Epithelial cell of esophagus (primary cell): ENCODE data around the gene CD7.

Experiments
- DNase-seq: peaks from one replicate; pipeline ENCODE4 v3.0.0; 2010; ENCODE audit warnings: low read depth
- H3K4me3 ChIP-seq: 2 replicates; pipeline ENCODE4 v1.5.1; 2011; ENCODE audit warnings: mild to moderate bottlenecking, low read length, control low read depth
- TF ChIP-seq, protein P1 (sequence below): IDR thresholded peaks from 2 replicates; pipeline ENCODE4 v1.5.1; 2011; ENCODE audit warnings: low read depth, mild to moderate bottlenecking, low read length, control low read depth, inconsistent platforms; ENCODE audit not compliant: insufficient read depth; ENCODE audit errors: missing control alignments

Gene CD7

DNA sequence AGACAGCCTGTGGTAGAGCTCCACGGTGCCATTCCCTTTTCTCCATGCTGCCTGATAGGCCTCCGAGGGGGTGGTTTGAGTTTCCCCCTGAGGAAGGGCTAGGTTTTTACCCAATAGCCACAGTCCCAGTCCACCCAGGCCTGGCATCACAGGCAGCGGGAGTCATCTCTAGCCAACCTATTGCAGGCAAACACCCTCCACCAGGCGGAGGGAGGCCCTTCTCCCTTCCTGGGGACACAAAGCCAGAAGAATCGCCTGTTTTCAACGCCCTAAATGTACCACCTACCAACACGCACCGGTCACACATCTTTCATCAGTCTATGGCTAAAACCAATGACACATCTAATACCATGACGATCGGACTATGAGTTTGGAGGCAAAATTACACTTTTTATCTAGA is 51.3 kb downstream of the CD7 start:
- TF ChIP-seq, protein P1, sequence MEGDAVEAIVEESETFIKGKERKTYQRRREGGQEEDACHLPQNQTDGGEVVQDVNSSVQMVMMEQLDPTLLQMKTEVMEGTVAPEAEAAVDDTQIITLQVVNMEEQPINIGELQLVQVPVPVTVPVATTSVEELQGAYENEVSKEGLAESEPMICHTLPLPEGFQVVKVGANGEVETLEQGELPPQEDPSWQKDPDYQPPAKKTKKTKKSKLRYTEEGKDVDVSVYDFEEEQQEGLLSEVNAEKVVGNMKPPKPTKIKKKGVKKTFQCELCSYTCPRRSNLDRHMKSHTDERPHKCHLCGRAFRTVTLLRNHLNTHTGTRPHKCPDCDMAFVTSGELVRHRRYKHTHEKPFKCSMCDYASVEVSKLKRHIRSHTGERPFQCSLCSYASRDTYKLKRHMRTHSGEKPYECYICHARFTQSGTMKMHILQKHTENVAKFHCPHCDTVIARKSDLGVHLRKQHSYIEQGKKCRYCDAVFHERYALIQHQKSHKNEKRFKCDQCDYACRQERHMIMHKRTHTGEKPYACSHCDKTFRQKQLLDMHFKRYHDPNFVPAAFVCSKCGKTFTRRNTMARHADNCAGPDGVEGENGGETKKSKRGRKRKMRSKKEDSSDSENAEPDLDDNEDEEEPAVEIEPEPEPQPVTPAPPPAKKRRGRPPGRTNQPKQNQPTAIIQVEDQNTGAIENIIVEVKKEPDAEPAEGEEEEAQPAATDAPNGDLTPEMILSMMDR = no peak
- H3K4me3 ChIP-seq = no peak overlapping the region
- DNase-seq = no peak
